Hepatocyte (in vitro differentiated cells): Measurements from ENCODE around the gene NR6A1. TPM values are rescaled to one million over a fixed set of nuclear protein-coding genes. Genes with fewer than 3 reads are reported as not detected.

Source experiments
- DNase-seq: peaks from one replicate; pipeline ENCODE4 v3.0.0-alpha.2; 2016; ENCODE audit warnings: low spot score
- H2AFZ ChIP-seq: fragments of 200-600 bp; sonication (generic); 2 replicates; pipeline ENCODE4 v1.6.0; 2016; ENCODE audit warnings: antibody characterized with exemption, mild to moderate bottlenecking
- H3K27ac ChIP-seq: fragments of 200-600 bp; sonication (generic); 2 replicates; pipeline ENCODE4 v1.5.1; 2016; ENCODE audit warnings: mild to moderate bottlenecking
- H3K27me3 ChIP-seq: fragments of 200-600 bp; sonication (generic); 2 replicates; pipeline ENCODE4 v1.6.1; 2016
- H3K36me3 ChIP-seq: fragments of 200-600 bp; sonication (generic); replicated peaks from 2 replicates; pipeline ENCODE4 v1.5.1; 2016; ENCODE audit warnings: low read depth; ENCODE audit not compliant: insufficient read depth
- H3K4me1 ChIP-seq: fragments of 200-600 bp; sonication (generic); 2 replicates; pipeline ENCODE4 v1.5.1; 2016; ENCODE audit warnings: mild to moderate bottlenecking, moderate library complexity; ENCODE audit not compliant: insufficient read depth
- H3K4me2 ChIP-seq: fragments of 200-600 bp; sonication (generic); 2 replicates; pipeline ENCODE4 v1.6.0; 2016
- H3K4me3 ChIP-seq: fragments of 200-600 bp; sonication (generic); 2 replicates; pipeline ENCODE4 v1.5.1; 2016; ENCODE audit warnings: mild to moderate bottlenecking
- H3K79me2 ChIP-seq: fragments of 200-600 bp; sonication (generic); 2 replicates; pipeline ENCODE4 v1.6.0; 2017; ENCODE audit warnings: mild to moderate bottlenecking
- H3K9me2 ChIP-seq: fragments of 200-600 bp; sonication (generic); replicated peaks from 2 replicates; pipeline ENCODE4 v1.6.0; 2017; ENCODE audit warnings: mild to moderate bottlenecking; ENCODE audit not compliant: insufficient read depth
- H3K9me3 ChIP-seq: fragments of 200-600 bp; sonication (generic); 2 replicates; pipeline ENCODE4 v1.5.1; 2016; ENCODE audit warnings: low read depth, mild to moderate bottlenecking
- H4K20me1 ChIP-seq: fragments of 200-600 bp; sonication (generic); 2 replicates; pipeline ENCODE4 v1.6.0; 2016; ENCODE audit warnings: mild to moderate bottlenecking; ENCODE audit not compliant: insufficient read depth, poor library complexity, severe bottlenecking
- EZH2 ChIP-seq: fragments of 200-600 bp; sonication (generic); IDR thresholded peaks from 2 replicates; pipeline ENCODE4 v1.6.1; 2016; ENCODE audit warnings: antibody characterized with exemption, mild to moderate bottlenecking, borderline replicate concordance
- EZH2phosphoT487 ChIP-seq: fragments of 200-600 bp; sonication (generic); IDR thresholded peaks from one replicate; pipeline ENCODE4 v1.6.1; 2018; ENCODE audit warnings: antibody characterized with exemption, mild to moderate bottlenecking, low read depth, moderate library complexity; ENCODE audit not compliant: unreplicated experiment, severe bottlenecking
- WGBS: methylation state at CpG from one replicate; pipeline ENCODE4 v1.1.6; 2016; ENCODE audit warnings: low lambda C conversion rate; ENCODE audit errors: missing lambda C conversion rate; 5-methylcytosine and 5-hydroxymethylcytosine counted together
- polyA plus RNA-seq: library from polyadenylated mRNA; unstranded; fragments of >200 nt; fragmentation: Nextera tagmentation; extraction: Ambion mirVana; gene quantifications from 2 replicates; pipeline ENCODE4 v1.2.1, GENCODE V29; 2016
- total RNA-seq: library from RNA; depleted of rRNA; stranded (reverse); fragments of >200 nt; gene quantifications from 2 replicates; pipeline ENCODE4 v1.2.3, GENCODE V29; 2014
- TF ChIP-seq, protein P1 (sequence below): fragments of 200-600 bp; sonication (generic); IDR thresholded peaks from 2 replicates; pipeline ENCODE4 v1.5.1; 2016; ENCODE audit warnings: antibody characterized with exemption, mild to moderate bottlenecking; ENCODE audit not compliant: poor library complexity

The NR6A1 gene
- total and polyA plus RNA-seq, 2 experiments from 2014 or later = 1.2 to 4.0 TPM

DNA sequence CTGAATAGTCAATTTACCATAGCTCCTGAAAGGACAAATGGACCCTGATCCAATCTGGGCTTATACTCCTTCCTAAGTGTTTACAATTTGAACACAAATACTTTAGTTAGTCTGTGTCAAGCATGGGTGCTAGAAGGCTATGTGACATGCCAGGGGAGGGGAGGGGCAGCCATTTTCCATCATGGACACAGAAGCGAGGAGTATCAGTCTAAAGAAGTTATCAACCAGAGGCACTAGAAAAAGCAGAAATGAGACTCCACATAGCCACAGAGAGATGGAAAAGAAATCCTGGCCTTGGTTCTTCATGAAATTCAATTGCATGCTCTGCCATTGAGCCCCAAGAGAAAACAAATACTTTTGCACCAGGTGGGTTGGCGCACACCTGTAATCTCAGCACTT lies 61.8 kb downstream of the NR6A1 start:
- Histone ChIP-seq H3K4me2 (no peak overlapping the region), H2AFZ (no peak overlapping the region), H3K79me2 (peaks cover 14% of the 10 kb centered on the region), H4K20me1 (no peaks in the 10 kb centered on the region), H3K9me3 (no peaks in the 10 kb centered on the region), H3K9me2 (no peaks in the 10 kb centered on the region), H3K4me3 (no peak overlapping the region), H3K27me3 (no peaks in the 10 kb centered on the region), H3K4me1 (peaks cover 8% of the 10 kb centered on the region), H3K36me3 (no peaks in the 10 kb centered on the region), H3K27ac (no peak overlapping the region)
- no peak for DNase-seq
- TF ChIP-seq EZH2phosphoT487 = no peak
- 95% methylated on average over 2 of the region's 2 CpGs for WGBS

DNA sequence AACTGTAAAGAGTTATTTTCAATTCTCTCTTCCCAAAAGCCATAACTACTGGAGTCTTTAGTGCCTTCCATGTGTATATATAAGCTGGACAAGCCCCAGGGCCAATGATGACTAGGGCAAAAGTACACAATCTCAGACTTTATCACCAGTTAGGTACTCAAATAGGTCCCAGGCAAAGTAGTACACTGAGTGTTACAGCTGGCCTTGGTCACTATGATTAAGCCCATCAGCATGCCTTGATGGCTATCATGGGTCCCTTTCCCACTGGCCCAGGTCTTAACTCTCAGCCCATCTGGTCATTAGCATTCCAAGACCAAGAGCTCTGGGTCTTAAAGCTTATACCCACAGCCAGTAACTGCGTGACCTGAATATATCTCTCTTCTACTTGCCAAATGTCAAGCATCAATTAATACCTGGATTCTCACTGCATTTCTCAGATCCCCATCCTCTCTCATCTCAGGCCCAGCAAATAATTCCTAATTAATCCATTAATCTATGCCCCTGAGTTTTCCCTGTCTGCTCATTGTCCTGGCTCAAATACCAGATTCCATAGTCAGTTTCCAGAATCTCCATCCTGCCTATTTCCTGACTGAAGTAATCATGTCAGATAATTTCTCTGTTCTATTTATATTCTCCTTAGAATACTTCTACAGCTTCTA lies 62.3 kb downstream of the NR6A1 start:
- no peaks in the 10 kb centered on the region for H4K20me1 ChIP-seq
- H3K9me2 ChIP-seq = no peaks in the 10 kb centered on the region
- DNase-seq = peak; percentile 20
- H3K27me3 ChIP-seq = no peaks in the 10 kb centered on the region
- H2AFZ ChIP-seq = no peak overlapping the region
- H3K79me2 ChIP-seq = peaks cover 14% of the 10 kb centered on the region
- peak overlapping the region; percentile 35 for H3K27ac ChIP-seq
- 82% methylated on average over 1 of the region's 1 CpG for WGBS
- H3K9me3 ChIP-seq = no peaks in the 10 kb centered on the region
- no peak overlapping the region for H3K4me2 ChIP-seq
- no peaks in the 10 kb centered on the region for H3K36me3 ChIP-seq
- no peak overlapping the region for H3K4me3 ChIP-seq
- peaks cover 8% of the 10 kb centered on the region for H3K4me1 ChIP-seq
- TF ChIP-seq EZH2 (no peak), EZH2phosphoT487 (no peak)
- TF ChIP-seq, protein P1, sequence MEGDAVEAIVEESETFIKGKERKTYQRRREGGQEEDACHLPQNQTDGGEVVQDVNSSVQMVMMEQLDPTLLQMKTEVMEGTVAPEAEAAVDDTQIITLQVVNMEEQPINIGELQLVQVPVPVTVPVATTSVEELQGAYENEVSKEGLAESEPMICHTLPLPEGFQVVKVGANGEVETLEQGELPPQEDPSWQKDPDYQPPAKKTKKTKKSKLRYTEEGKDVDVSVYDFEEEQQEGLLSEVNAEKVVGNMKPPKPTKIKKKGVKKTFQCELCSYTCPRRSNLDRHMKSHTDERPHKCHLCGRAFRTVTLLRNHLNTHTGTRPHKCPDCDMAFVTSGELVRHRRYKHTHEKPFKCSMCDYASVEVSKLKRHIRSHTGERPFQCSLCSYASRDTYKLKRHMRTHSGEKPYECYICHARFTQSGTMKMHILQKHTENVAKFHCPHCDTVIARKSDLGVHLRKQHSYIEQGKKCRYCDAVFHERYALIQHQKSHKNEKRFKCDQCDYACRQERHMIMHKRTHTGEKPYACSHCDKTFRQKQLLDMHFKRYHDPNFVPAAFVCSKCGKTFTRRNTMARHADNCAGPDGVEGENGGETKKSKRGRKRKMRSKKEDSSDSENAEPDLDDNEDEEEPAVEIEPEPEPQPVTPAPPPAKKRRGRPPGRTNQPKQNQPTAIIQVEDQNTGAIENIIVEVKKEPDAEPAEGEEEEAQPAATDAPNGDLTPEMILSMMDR = no peak

DNA sequence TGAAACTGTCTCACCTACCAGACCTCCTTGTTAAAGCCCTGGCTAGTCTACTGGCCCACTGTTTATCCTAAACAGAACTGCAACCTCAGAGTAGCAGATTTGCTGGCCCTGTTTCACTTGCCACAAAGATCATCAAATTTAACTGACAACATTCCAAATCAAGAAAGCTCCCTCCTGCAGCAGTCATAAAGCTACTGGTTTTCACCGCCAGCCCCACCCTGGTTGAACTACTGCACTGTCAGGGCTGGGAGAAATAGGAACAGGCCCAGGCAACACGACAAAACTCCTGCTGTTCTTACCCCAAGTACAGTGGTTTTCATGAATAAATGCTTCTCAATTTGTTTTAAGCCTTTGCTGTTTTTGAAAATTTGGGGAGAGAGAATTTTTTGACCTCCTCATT lies 63.0 kb downstream of the NR6A1 start:
- no peaks in the 10 kb centered on the region for H3K9me3 ChIP-seq
- H3K4me2 ChIP-seq = no peak overlapping the region
- H3K36me3 ChIP-seq = no peaks in the 10 kb centered on the region
- peaks cover 14% of the 10 kb centered on the region for H3K79me2 ChIP-seq
- no peaks in the 10 kb centered on the region for H4K20me1 ChIP-seq
- H3K27ac ChIP-seq = peak overlapping the region; percentile 35
- H3K4me3 ChIP-seq = no peak overlapping the region
- peaks cover 8% of the 10 kb centered on the region for H3K4me1 ChIP-seq
- H3K27me3 ChIP-seq = no peaks in the 10 kb centered on the region
- no peak for DNase-seq
- WGBS = 75% methylated on average over 2 of the region's 2 CpGs
- H2AFZ ChIP-seq = no peak overlapping the region
- TF ChIP-seq EZH2phosphoT487 (no peak), EZH2 (no peak)
- TF ChIP-seq, protein P1 = no peak
- no peaks in the 10 kb centered on the region for H3K9me2 ChIP-seq

DNA sequence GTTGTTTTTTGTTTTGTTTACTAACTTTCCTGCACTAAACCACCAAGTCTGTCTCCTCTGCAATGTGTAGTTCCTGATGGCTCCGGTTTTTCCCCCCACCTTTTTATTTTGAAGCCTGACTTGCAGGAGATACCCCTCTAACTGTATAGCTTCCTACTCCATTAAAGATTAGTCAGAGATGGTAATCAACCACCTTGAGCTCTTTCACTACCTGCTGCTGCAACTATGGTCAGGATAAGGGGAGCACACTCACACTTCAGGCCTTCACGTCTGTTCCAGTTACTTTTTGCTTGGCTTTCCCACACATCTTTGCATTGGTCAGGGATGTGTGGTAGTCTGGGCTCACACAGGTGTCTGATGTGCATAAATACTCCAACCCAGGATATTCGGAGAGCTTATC lies 63.4 kb downstream of the NR6A1 start:
- Histone ChIP-seq H3K27me3 (no peaks in the 10 kb centered on the region), H2AFZ (no peak overlapping the region), H3K79me2 (peaks cover 14% of the 10 kb centered on the region), H3K36me3 (no peaks in the 10 kb centered on the region), H3K27ac (no peak overlapping the region), H3K4me1 (peaks cover 8% of the 10 kb centered on the region), H3K9me3 (no peaks in the 10 kb centered on the region), H3K4me2 (no peak overlapping the region), H3K9me2 (no peaks in the 10 kb centered on the region), H4K20me1 (no peaks in the 10 kb centered on the region), H3K4me3 (no peak overlapping the region)
- TF ChIP-seq EZH2phosphoT487 = no peak
- TF ChIP-seq, protein P1 = no peak
- TF ChIP-seq EZH2 = no peak
- 72% methylated on average over 3 of the region's 3 CpGs for WGBS
- DNase-seq = no peak
